IMR-90 (cell line): Measurements from ENCODE around the gene TMEM170A. TPM values are rescaled to one million over a fixed set of nuclear protein-coding genes. Genes with fewer than 3 reads are reported as not detected.

Experiments
- ATAC-seq: fragments of 200-7000 bp; cut with Tn5 transposase; 2 replicates; pipeline ENCODE4 v1.9.1; 2020; ENCODE audit warnings: low read depth, mild to moderate bottlenecking, moderate library complexity
- BruUV-seq: library from RNA; stranded (reverse); fragments of 400-500 nt; replicated peaks from 2 replicates; lab custom pipeline; 2021; lab: Mats Ljungman, UMichigan
- CTCF ChIA-PET: fragments of 300-600 bp; formaldehyde crosslinking; extraction: SDS; loops from one replicate; lab custom pipeline; 2021; ENCODE audit warnings: antibody characterized with exemption; lab: Yijun Ruan, JAX
- POLR2A ChIA-PET: fragments of 300-600 bp; sonication (Branson Sonifier 250); formaldehyde crosslinking; loops from one replicate; lab custom pipeline; 2022; ENCODE audit warnings: antibody characterized with exemption; ENCODE audit not compliant: unreplicated experiment; lab: Charles Lee
- DNase-seq: peaks from one replicate; pipeline ENCODE4 v3.0.0; 2013
- H2AFZ ChIP-seq: replicated peaks from 2 replicates; pipeline ENCODE3; 2013; ENCODE audit warnings: low read length, mild to moderate bottlenecking; ENCODE audit not compliant: poor library complexity
- H2AK5ac ChIP-seq: 2 replicates; pipeline ENCODE4 v1.6.1; 2013; ENCODE audit warnings: low read depth, low read length, inconsistent platforms
- H2AK9ac ChIP-seq: replicated peaks from 2 replicates; pipeline ENCODE3; 2013; ENCODE audit warnings: mild to moderate bottlenecking, low read depth, low read length, moderate library complexity; ENCODE audit not compliant: poor library complexity
- H2BK120ac ChIP-seq: 2 replicates; pipeline ENCODE4 v1.6.1; 2013; ENCODE audit warnings: low read depth, low read length, inconsistent platforms
- H2BK15ac ChIP-seq: 3 replicates; pipeline ENCODE4 v1.6.1; 2013; ENCODE audit warnings: low read depth, low read length, inconsistent platforms
- H2BK20ac ChIP-seq: 2 replicates; pipeline ENCODE4 v1.6.1; 2013; ENCODE audit warnings: low read depth, mild to moderate bottlenecking, inconsistent platforms, low read length, moderate library complexity
- H2BK5ac ChIP-seq: 2 replicates; pipeline ENCODE4 v1.6.1; 2013; ENCODE audit warnings: mild to moderate bottlenecking, low read depth, low read length, inconsistent platforms; ENCODE audit not compliant: poor library complexity, severe bottlenecking
- H3K14ac ChIP-seq: replicated peaks from 2 replicates; pipeline ENCODE4 v1.6.1; 2013; ENCODE audit warnings: low read depth, low read length, inconsistent platforms
- H3K18ac ChIP-seq: 2 replicates; pipeline ENCODE4 v1.6.1; 2013; ENCODE audit warnings: low read depth, low read length, control low read depth
- H3K23ac ChIP-seq: 2 replicates; pipeline ENCODE4 v1.6.1; 2013; ENCODE audit warnings: low read depth, low read length, inconsistent platforms
- H3K27ac ChIP-seq: 2 replicates; pipeline ENCODE4 v1.5.1; 2013; ENCODE audit warnings: mild to moderate bottlenecking, control low read depth, low read length; ENCODE audit not compliant: insufficient read depth
- H3K27me3 ChIP-seq: 2 replicates; pipeline ENCODE4 v1.6.1; 2013; ENCODE audit warnings: low read length; ENCODE audit not compliant: control insufficient read depth, insufficient read depth
- H3K36me3 ChIP-seq: 2 replicates; pipeline ENCODE4 v1.6.1; 2013; ENCODE audit warnings: low read length, mixed read lengths; ENCODE audit not compliant: control insufficient read depth, insufficient read depth
- H3K4ac ChIP-seq: 2 replicates; pipeline ENCODE4 v1.6.1; 2013; ENCODE audit warnings: low read depth, low read length, inconsistent platforms
- H3K4me1 ChIP-seq: 2 replicates; pipeline ENCODE4 v1.6.1; 2013; ENCODE audit warnings: low read length, mixed read lengths; ENCODE audit not compliant: control insufficient read depth, insufficient read depth
- H3K4me2 ChIP-seq: 2 replicates; pipeline ENCODE4 v1.6.1; 2013; ENCODE audit warnings: low read depth, mild to moderate bottlenecking, control low read depth, low read length, moderate library complexity
- H3K4me3 ChIP-seq: 2 replicates; pipeline ENCODE4 v1.5.1; 2013; ENCODE audit warnings: low read depth, mild to moderate bottlenecking, control low read depth, low read length, moderate library complexity; ENCODE audit not compliant: insufficient read depth
- H3K56ac ChIP-seq: 2 replicates; pipeline ENCODE4 v1.6.1; 2013; ENCODE audit warnings: low read length, inconsistent platforms; ENCODE audit not compliant: insufficient read depth; ENCODE audit errors: extremely low read depth
- H3K79me1 ChIP-seq, 2 experiments: 2 replicates each; pipeline ENCODE4 v1.6.1; 2013; ENCODE audit warnings: low read length in 2 of 2, inconsistent platforms in 1 of 2, low read depth in 1 of 2
- H3K9ac ChIP-seq: 2 replicates; pipeline ENCODE4 v1.6.1; 2013; ENCODE audit warnings: low read depth, low read length, control low read depth
- H3K9me1 ChIP-seq: 2 replicates; pipeline ENCODE4 v1.6.1; 2013; ENCODE audit warnings: low read length, inconsistent platforms; ENCODE audit not compliant: insufficient read depth
- H3K9me3 ChIP-seq: 2 replicates; pipeline ENCODE4 v1.6.1; 2013; ENCODE audit warnings: low read length; ENCODE audit not compliant: control insufficient read depth, insufficient read depth
- H4K20me1 ChIP-seq: 2 replicates; pipeline ENCODE4 v1.6.1; 2013; ENCODE audit warnings: low read length, inconsistent platforms; ENCODE audit not compliant: insufficient read depth
- H4K5ac ChIP-seq: 2 replicates; pipeline ENCODE4 v1.6.1; 2013; ENCODE audit warnings: mild to moderate bottlenecking, low read depth, low read length, control low read depth
- H4K8ac ChIP-seq, 2 experiments: 2 replicates each; pipeline ENCODE4 v1.6.1; 2013; ENCODE audit warnings: low read depth in 2 of 2, low read length in 2 of 2, control low read depth in 1 of 2, inconsistent platforms in 1 of 2
- H4K91ac ChIP-seq: 2 replicates; pipeline ENCODE4 v1.6.1; 2013; ENCODE audit warnings: low read depth, low read length, inconsistent platforms; ENCODE audit not compliant: insufficient read depth
- BHLHE40 ChIP-seq: fragments of 150-350 bp; IDR thresholded peaks from 2 replicates; pipeline ENCODE4 v1.6.1; 2016; ENCODE audit warnings: mild to moderate bottlenecking, low read depth, low read length
- CEBPB ChIP-seq: IDR thresholded peaks from 2 replicates; pipeline ENCODE4 v1.6.1; 2012; ENCODE audit warnings: low read depth, low read length, improper control_type of control experiment
- CHD1 ChIP-seq: IDR thresholded peaks from 2 replicates; pipeline ENCODE4 v1.6.1; 2012; ENCODE audit warnings: low read depth, low read length, improper control_type of control experiment
- FOS ChIP-seq: fragments of 150-350 bp; IDR thresholded peaks from 2 replicates; pipeline ENCODE4 v1.6.1; 2016; ENCODE audit warnings: low read depth, low read length
- MAZ ChIP-seq: IDR thresholded peaks from 2 replicates; pipeline ENCODE4 v1.6.1; 2012; ENCODE audit warnings: low read depth, mild to moderate bottlenecking, low read length, improper control_type of control experiment, moderate library complexity, borderline replicate concordance
- MXI1 ChIP-seq: IDR thresholded peaks from 2 replicates; pipeline ENCODE4 v1.6.1; 2012; ENCODE audit warnings: low read depth, mild to moderate bottlenecking, low read length, moderate library complexity, borderline replicate concordance
- POLR2A ChIP-seq: IDR thresholded peaks from 2 replicates; pipeline ENCODE4 v1.6.1; 2012; ENCODE audit warnings: mild to moderate bottlenecking, low read depth, low read length
- RAD21 ChIP-seq: IDR thresholded peaks from 2 replicates; pipeline ENCODE4 v1.6.1; 2012; ENCODE audit warnings: low read length, improper control_type of control experiment
- RCOR1 ChIP-seq: IDR thresholded peaks from 2 replicates; pipeline ENCODE4 v1.6.1; 2012; ENCODE audit warnings: mild to moderate bottlenecking, low read length, improper control_type of control experiment; ENCODE audit not compliant: insufficient replicate concordance
- RFX5 ChIP-seq: IDR thresholded peaks from 2 replicates; pipeline ENCODE4 v1.8.0; 2012; ENCODE audit warnings: low read depth, mild to moderate bottlenecking, low read length, moderate library complexity
- SMC3 ChIP-seq: fragments of 150-350 bp; IDR thresholded peaks from 2 replicates; pipeline ENCODE4 v1.6.1; 2016; ENCODE audit warnings: low read depth, mild to moderate bottlenecking, antibody characterized with exemption, low read length, moderate library complexity
- WGBS, 2 experiments: methylation state at CpG; one replicate each; pipeline versions ENCODE4 v1.1.5 to v1.1.7; 2013; ENCODE audit warnings: missing lambda C conversion rate in 2 of 2; ENCODE audit not compliant: insufficient read length in 1 of 2; ENCODE audit errors: extremely low coverage in 2 of 2; 5-methylcytosine and 5-hydroxymethylcytosine counted together
- dilution Hi-C: fragments of 300-500 bp; cut with HindIII; formaldehyde crosslinking; loops from one replicate; pipeline ENCODE4 v1.14.3; 2018; ENCODE audit warnings: low sequenced_read_pairs; ENCODE audit not compliant: unreplicated experiment
- in situ Hi-C: fragments of 300-500 bp; cut with MboI; formaldehyde crosslinking; loops from 3 replicates; pipeline ENCODE4 v1.14.3; 2019; ENCODE audit warnings: low sequenced_read_pairs, inconsistent platforms, mixed read lengths
- intact Hi-C: fragments of 100-400 bp; cut with micrococcal nuclease; formaldehyde crosslinking; loops from 2 replicates; pipeline ENCODE4 v1.10.0; 2022
- polyA plus RNA-seq, 3 experiments: library from polyadenylated mRNA; depleted of rRNA; stranded (reverse); fragments of >200 nt; gene quantifications; 2 replicates each; pipeline ENCODE4 v1.2.3, GENCODE V29; 2012; ENCODE audit warnings: low replicate concordance in 1 of 3
- total RNA-seq: library from RNA; depleted of rRNA; stranded (reverse); fragments of >200 nt; gene quantifications from 2 replicates; pipeline ENCODE4 v1.2.3, GENCODE V29; 2012
- TF ChIP-seq, protein P1 (sequence below): conservative IDR thresholded peaks from 2 replicates; pipeline ENCODE4 v1.5.1; 2012; ENCODE audit warnings: mild to moderate bottlenecking, low read depth, low read length, improper control_type of control experiment
- TF ChIP-seq, protein P2 (sequence below): fragments of 150-350 bp; IDR thresholded peaks from 2 replicates; pipeline ENCODE4 v1.6.1; 2017; ENCODE audit warnings: mild to moderate bottlenecking, antibody characterized with exemption, low read length, low read depth

Gene TMEM170A
- total and polyA plus RNA-seq, 2 of the 4 experiments (the other 2 are of a cell fraction) = 7.3 to 10.9 TPM

DNA sequence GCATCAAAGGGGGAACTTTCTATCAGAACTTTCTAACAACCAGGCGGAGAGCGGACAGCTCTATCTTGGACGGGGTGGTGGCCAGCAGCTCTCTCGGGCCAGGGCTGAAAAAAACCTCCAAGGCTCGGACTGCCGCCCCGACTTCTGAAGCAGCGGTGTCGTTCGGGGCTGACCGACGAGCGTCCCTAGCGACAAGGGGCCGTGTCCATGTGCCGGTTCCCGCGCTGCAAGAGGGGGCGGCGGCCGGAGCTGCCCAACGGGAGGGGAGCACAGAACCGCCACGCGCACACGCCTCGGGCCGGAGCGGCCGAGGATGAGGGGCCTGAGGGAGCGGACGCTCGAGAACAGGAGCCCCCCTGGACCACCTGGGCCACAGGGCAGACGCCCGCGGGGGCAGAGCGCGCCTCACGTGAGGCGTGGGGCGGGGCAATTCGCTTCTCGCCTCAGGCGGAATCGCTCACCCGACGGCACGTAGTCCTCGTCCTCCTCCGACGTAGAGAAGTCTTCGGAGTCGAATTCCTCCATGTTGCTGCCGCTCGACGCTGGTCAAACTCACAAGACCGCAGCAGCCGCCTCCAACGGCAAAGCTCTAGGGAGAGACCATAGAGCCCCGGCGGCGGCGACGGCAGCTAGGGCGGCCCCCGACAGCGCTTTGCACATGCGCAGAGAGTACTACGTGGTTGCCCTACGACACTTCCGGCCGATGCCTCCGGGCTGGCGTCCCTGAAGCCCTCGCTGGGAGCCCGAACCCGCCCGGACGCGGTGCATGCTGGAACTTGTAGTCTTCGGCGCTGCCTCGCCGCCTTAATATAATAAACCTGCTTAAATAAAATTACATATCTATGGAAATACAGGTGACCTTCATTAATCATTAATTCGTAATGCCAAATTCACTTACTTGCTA, 31.4 kb downstream of the TMEM170A start, which contains the start of gene CFDP1:
Gene CFDP1 (minus strand): TSS at position 676 of the 904 bp plus-strand sequence. CDS start 151 bp downstream, at position 525.
- Histone ChIP-seq H3K27me3 (no peaks in the 10 kb centered on the region), H3K9me3 (no peaks in the 10 kb centered on the region), H3K14ac (peak within 1 kb of the TSS; percentile 89), H4K5ac (peak within 1 kb of the TSS; percentile 89), H3K23ac (peak within 1 kb of the TSS; percentile 88), H3K4me3 (peak within 1 kb of the TSS; percentile 79), H2BK20ac (peak within 1 kb of the TSS; percentile 47), H2AFZ (peak within 1 kb of the TSS; percentile 99), H3K79me1 (peaks cover 10 to 38% of the 10 kb centered on the region in 2 experiments; a peak in 3 of 4 replicates), H3K36me3 (peaks cover 2% of the 10 kb centered on the region; the same call in 1 of the 2 replicates), H3K56ac (peak within 1 kb of the TSS; percentile 73), H2AK5ac (peak within 1 kb of the TSS; percentile 81), H4K91ac (peak within 1 kb of the TSS; percentile 91), H2AK9ac (peak within 1 kb of the TSS; percentile 90), H3K9me1 (no peaks in the 10 kb centered on the region), H3K4me1 (no peaks in the 10 kb centered on the region), H3K27ac (peak within 1 kb of the TSS; percentile 86), H3K4ac (peak within 1 kb of the TSS; percentile 87), H2BK5ac (peak within 1 kb of the TSS; percentile 86), H4K20me1 (no peaks in the 10 kb centered on the region), H3K9ac (peak within 1 kb of the TSS; percentile 77), H4K8ac (peak within 1 kb of the TSS; percentile 82 to 96), H2BK15ac (peak within 1 kb of the TSS; percentile 37; the same call in 1 of the 3 replicates), H3K4me2 (peak within 1 kb of the TSS; percentile 92), H3K18ac (peak within 1 kb of the TSS; percentile 71), H2BK120ac (peak within 1 kb of the TSS; percentile 72)
- CTCF ChIA-PET = interaction anchor here (0.8 kb wide), 1 partner anchor 14 kb away, joined by 3 read pairs; no protein-coding TSS in a partner anchor
- peak; percentile 94 for ATAC-seq
- dilution Hi-C loops (no loop called here), intact Hi-C loops (no loop called here), in situ Hi-C loops (no loop called here)
- DNase-seq = peak; percentile 91
- WGBS, 2 experiments = 4% methylated on average over 17 of the region's 85 CpGs; no CpG with 5 or more reads in 1 of the 2 experiments
- TSS peak; percentile 18 for BruUV-seq
- POLR2A ChIA-PET = interaction anchor here (0.6 kb wide), 1 partner anchor 231 kb away, joined by 8 read pairs; no protein-coding TSS in a partner anchor
- TF ChIP-seq CEBPB (no peak), MXI1 (peak; percentile 97), POLR2A (peak; percentile 77; the same call in 1 of the 2 replicates), FOS (no peak), RFX5 (no peak), RCOR1 (peak; percentile 4), MAZ (peak; percentile 72; the same call in 1 of the 2 replicates), BHLHE40 (peak; percentile 91), CHD1 (no peak), SMC3 (no peak), RAD21 (no peak)
- TF ChIP-seq, protein P1, sequence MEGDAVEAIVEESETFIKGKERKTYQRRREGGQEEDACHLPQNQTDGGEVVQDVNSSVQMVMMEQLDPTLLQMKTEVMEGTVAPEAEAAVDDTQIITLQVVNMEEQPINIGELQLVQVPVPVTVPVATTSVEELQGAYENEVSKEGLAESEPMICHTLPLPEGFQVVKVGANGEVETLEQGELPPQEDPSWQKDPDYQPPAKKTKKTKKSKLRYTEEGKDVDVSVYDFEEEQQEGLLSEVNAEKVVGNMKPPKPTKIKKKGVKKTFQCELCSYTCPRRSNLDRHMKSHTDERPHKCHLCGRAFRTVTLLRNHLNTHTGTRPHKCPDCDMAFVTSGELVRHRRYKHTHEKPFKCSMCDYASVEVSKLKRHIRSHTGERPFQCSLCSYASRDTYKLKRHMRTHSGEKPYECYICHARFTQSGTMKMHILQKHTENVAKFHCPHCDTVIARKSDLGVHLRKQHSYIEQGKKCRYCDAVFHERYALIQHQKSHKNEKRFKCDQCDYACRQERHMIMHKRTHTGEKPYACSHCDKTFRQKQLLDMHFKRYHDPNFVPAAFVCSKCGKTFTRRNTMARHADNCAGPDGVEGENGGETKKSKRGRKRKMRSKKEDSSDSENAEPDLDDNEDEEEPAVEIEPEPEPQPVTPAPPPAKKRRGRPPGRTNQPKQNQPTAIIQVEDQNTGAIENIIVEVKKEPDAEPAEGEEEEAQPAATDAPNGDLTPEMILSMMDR = 0 out of 2 replicates have a peak, but pooled peaks have one; percentile 2
- TF ChIP-seq, protein P2, sequence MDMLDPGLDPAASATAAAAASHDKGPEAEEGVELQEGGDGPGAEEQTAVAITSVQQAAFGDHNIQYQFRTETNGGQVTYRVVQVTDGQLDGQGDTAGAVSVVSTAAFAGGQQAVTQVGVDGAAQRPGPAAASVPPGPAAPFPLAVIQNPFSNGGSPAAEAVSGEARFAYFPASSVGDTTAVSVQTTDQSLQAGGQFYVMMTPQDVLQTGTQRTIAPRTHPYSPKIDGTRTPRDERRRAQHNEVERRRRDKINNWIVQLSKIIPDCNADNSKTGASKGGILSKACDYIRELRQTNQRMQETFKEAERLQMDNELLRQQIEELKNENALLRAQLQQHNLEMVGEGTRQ = peak; percentile 72
